ENCODE results near the gene EEF1AKMT2. TPM values are rescaled to one million over a fixed set of nuclear protein-coding genes. Genes with fewer than 3 reads are reported as not detected.
A peak's percentile ranks its signal among the peaks of the same experiment; 100 is the strongest.

EEF1AKMT2 gene
- total and polyA plus RNA-seq, 9 of the 15 experiments (the other 6 are each of a cell fraction or from before 2014, with no cell fraction given) = 9.3 to 34.3 (median 23.7) TPM

GRCh38 chr10:124791547-124792348 lies at the start of gene EEF1AKMT2 (continued):
- TF ChIP-seq BRF2 (IDR thresholded peaks at IDR 0.05; ENCODE audit: borderline replicate concordance, insufficient read depth, insufficient read length) (no peak), ZSCAN29 (IDR thresholded peaks at IDR 0.05) (no peak), ILF3 (IDR thresholded peaks at IDR 0.05; ENCODE audit: borderline replicate concordance) (no peak), MBD1 (CRISPR knock-in tag; IDR thresholded peaks at IDR 0.05) (no peak), THRA (IDR thresholded peaks at IDR 0.05) (no peak), FIP1L1 (IDR thresholded peaks at IDR 0.05; ENCODE audit: low read depth, low read length, poor library complexity, severe bottlenecking) (peak; percentile 64), ZNF41 (CRISPR knock-in tag; conservative IDR thresholded peaks at IDR 0.05) (no peak), SMC3 (conservative IDR thresholded peaks at IDR 0.05; ENCODE audit: insufficient read depth, low read depth, low read length) (no peak), KLF16 (IDR thresholded peaks at IDR 0.05) (no peak), SMARCA4 (IDR thresholded peaks at IDR 0.05) (no peak), RUNX1 (IDR thresholded peaks at IDR 0.05; ENCODE audit: low read depth) (no peak), MTA1 (IDR thresholded peaks at IDR 0.05; ENCODE audit: borderline replicate concordance) (no peak), DEAF1 (CRISPR knock-in tag; IDR thresholded peaks at IDR 0.05) (no peak), ATF1 (CRISPR knock-in tag; IDR thresholded peaks at IDR 0.05) (no peak), ATF1 (tag; IDR thresholded peaks at IDR 0.05) (peak; percentile 70), CTCF (IDR thresholded peaks at IDR 0.05 in 2 of 3, conservative IDR thresholded peaks at IDR 0.05 in 1 of 3; ENCODE audit: insufficient read depth in 2 of 3, low read depth in 1 of 3, low read length in 3 of 3) (peak in 2 of 3 experiments; percentile 15 to 18; a peak in 2 of 6 replicates), TCF7L2 (IDR thresholded peaks at IDR 0.05; ENCODE audit: low read depth, low read length) (no peak), SREBF1 (IDR thresholded peaks at IDR 0.05; ENCODE audit: borderline replicate concordance, low read depth, low read length) (no peak)
- TF ChIP-seq, protein P1, sequence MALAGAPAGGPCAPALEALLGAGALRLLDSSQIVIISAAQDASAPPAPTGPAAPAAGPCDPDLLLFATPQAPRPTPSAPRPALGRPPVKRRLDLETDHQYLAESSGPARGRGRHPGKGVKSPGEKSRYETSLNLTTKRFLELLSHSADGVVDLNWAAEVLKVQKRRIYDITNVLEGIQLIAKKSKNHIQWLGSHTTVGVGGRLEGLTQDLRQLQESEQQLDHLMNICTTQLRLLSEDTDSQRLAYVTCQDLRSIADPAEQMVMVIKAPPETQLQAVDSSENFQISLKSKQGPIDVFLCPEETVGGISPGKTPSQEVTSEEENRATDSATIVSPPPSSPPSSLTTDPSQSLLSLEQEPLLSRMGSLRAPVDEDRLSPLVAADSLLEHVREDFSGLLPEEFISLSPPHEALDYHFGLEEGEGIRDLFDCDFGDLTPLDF (CRISPR knock-in tag; IDR thresholded peaks at IDR 0.05) = peak; percentile 65; the same call in 1 of the 2 replicates
